ENCODE results near the gene CYP19A1. TPM values are rescaled to one million over a fixed set of nuclear protein-coding genes. Genes with fewer than 3 reads are reported as not detected.

CYP19A1 gene
- total and polyA plus RNA-seq, 2 of the 8 experiments (the other 6 are each of a cell fraction or from before 2014, with no cell fraction given): not detected

DNA sequence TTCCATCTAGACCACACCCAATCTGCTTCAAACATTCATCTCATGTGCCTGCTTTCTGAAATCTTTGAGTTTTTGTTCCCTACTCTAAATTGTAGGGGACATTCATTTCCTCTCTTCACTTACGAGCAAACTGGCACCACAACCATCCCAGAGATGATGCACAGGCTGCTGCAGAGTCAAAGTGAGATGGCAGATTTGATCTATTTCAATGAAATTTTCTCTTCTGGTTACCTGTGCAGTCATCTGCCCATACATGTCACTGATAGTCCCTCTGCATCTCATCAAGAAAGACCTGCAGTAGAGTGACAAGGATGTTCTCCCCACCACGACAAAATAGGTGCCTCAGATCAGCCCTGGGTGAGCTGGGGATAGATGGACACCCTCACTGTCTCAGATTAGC is 125.5 kb downstream of the CYP19A1 start:
- Histone ChIP-seq H3K79me2 (ENCODE audit: control insufficient read depth in 1 of 2, insufficient read depth in 2 of 2, low read length in 2 of 2) (no peaks in the 10 kb centered on the region), H4K91ac (replicated peaks; ENCODE audit: insufficient read length, low read length) (no peak overlapping the region), H3K4me2 (ENCODE audit: insufficient read depth in 1 of 2, low read depth in 2 of 2, low read length in 2 of 2) (no peak overlapping the region), H3K4me3 (ENCODE audit: extremely low read depth in 1 of 4, insufficient read depth in 2 of 4, low read depth in 3 of 4, low read length in 4 of 4) (no peak overlapping the region), H3K27ac (ENCODE audit: low read depth, low read length) (no peak overlapping the region), H3K23me2 (ENCODE audit: low read depth, low read length) (no peaks in the 10 kb centered on the region), H2BK120ac (replicated peaks; ENCODE audit: low read depth, low read length) (no peak overlapping the region), H3K9me3 (ENCODE audit: insufficient read depth in 2 of 2, low read depth in 1 of 2, low read length in 1 of 2) (no peaks in the 10 kb centered on the region), H4K5ac (ENCODE audit: insufficient read length, low read depth, low read length) (no peak overlapping the region), H3K9ac (replicated peaks in 1 of 4; ENCODE audit: extremely low read depth in 1 of 4, low read depth in 3 of 4, low read length in 3 of 4) (no peak overlapping the region), H2BK15ac (ENCODE audit: low read length) (no peak overlapping the region), H3K4ac (replicated peaks; ENCODE audit: insufficient read length, low read depth, low read length) (no peak overlapping the region), H2BK5ac (ENCODE audit: low read depth, low read length) (no peak overlapping the region), H4K8ac (ENCODE audit: extremely low read depth, insufficient read depth, low read length) (no peak overlapping the region), H3K27me3 (replicated peaks in 1 of 4; ENCODE audit: control insufficient read depth in 3 of 4, extremely low read depth in 1 of 4, insufficient read depth in 3 of 4, low read length in 3 of 4) (no peaks in the 10 kb centered on the region), H3K79me1 (ENCODE audit: low read depth, low read length) (no peaks in the 10 kb centered on the region), H2BK20ac (ENCODE audit: low read length) (no peak overlapping the region), H3K18ac (ENCODE audit: extremely low read depth, low read length) (no peak overlapping the region), H4K20me1 (replicated peaks in 1 of 2; ENCODE audit: control insufficient read depth in 1 of 2, insufficient read depth in 2 of 2, low read length in 2 of 2) (no peaks in the 10 kb centered on the region), H3K56ac (replicated peaks; ENCODE audit: insufficient read length, low read depth, low read length) (no peak overlapping the region), H2AFZ (ENCODE audit: low read length) (no peak overlapping the region), H3K23ac (ENCODE audit: insufficient read length) (no peak overlapping the region), H3K14ac (ENCODE audit: insufficient read length) (no peak overlapping the region), H2BK12ac (ENCODE audit: low read depth, low read length) (no peak overlapping the region), H2AK5ac (ENCODE audit: low read depth, low read length) (no peak overlapping the region), H3K36me3 (ENCODE audit: control insufficient read depth in 2 of 4, insufficient read depth in 4 of 4, low read length in 3 of 4) (no peaks in the 10 kb centered on the region), H3K4me1 (replicated peaks in 1 of 4; ENCODE audit: control insufficient read depth in 3 of 4, insufficient read depth in 4 of 4, low read length in 3 of 4) (no peaks in the 10 kb centered on the region)
- ChIA-PET CTCF (ENCODE audit: partially characterized antibody) (interaction anchor here (1.0 to 1.9 kb wide), 4 partner anchors 13 to 67 kb away, joined by 3 to 7 read pairs (median 3); no protein-coding TSS in a partner anchor), POLR2A (ENCODE audit: partially characterized antibody) (no interaction called here)
- TF ChIP-seq MAFK (IDR thresholded peaks at IDR 0.05; ENCODE audit: low read depth, low read length): no peak
- no peak for TF ChIP-seq SRF (IDR thresholded peaks at IDR 0.05; ENCODE audit: low read depth, low read length)
- TF ChIP-seq TAF1 (IDR thresholded peaks at IDR 0.05; ENCODE audit: low read depth, low read length): no peak
- no peak for TF ChIP-seq POU5F1 (IDR thresholded peaks at IDR 0.05; ENCODE audit: low read depth, low read length)
- no peak for TF ChIP-seq NRF1 (IDR thresholded peaks at IDR 0.05; ENCODE audit: low read depth, low read length)
- no peak for TF ChIP-seq JUND (IDR thresholded peaks at IDR 0.05; ENCODE audit: low read length)
- no peak for TF ChIP-seq RNF2 (IDR thresholded peaks at IDR 0.05; ENCODE audit: borderline replicate concordance, low read depth, low read length, missing control alignments, poor library complexity, severe bottlenecking)
- TF ChIP-seq ATF3 (IDR thresholded peaks at IDR 0.05; ENCODE audit: insufficient read depth, low read depth, low read length): no peak
- no peak for TF ChIP-seq KDM5A (IDR thresholded peaks at IDR 0.05; ENCODE audit: low read length)
- WGBS, 2 experiments (ENCODE audit: extremely low coverage in 1 of 2, insufficient coverage in 1 of 2, insufficient read length in 1 of 2, insufficient replicate concordance in 2 of 2, low coverage in 1 of 2, low lambda C conversion rate in 2 of 2, missing lambda C conversion rate in 1 of 2): 89% methylated on average over 2 of the region's 2 CpGs; no CpG with 5 or more reads in 1 of the 2 experiments
- FAIRE-seq: no peak
- DNase-seq (ENCODE audit: low read depth in 1 of 2, low spot score in 2 of 2): no peak
